Vagina (tissue), 2 donors: ENCODE results near the gene PLAAT4. TPM values are rescaled to one million over a fixed set of nuclear protein-coding genes. Genes with fewer than 3 reads are reported as not detected.

ENCODE experiments used
- DNase-seq, 2 donors: peaks; one replicate each; pipeline ENCODE4 v3.0.0-alpha.2; 2017; ENCODE audit errors: extremely low spot score in 2 of 2
- H3K27ac ChIP-seq: fragments of 200-600 bp; sonication (generic); one replicate; pipeline ENCODE4 v1.5.1; 2019
- H3K27me3 ChIP-seq: fragments of 200-600 bp; sonication (generic); one replicate; pipeline ENCODE4 v1.5.1; 2019
- H3K36me3 ChIP-seq, 2 donors: fragments of 200-600 bp; sonication (generic); one replicate each; pipeline ENCODE4 v1.5.1; 2017 to 2019
- H3K4me1 ChIP-seq: fragments of 200-600 bp; sonication (generic); one replicate; pipeline ENCODE4 v1.5.1; 2019
- H3K4me3 ChIP-seq, 2 donors: fragments of 200-600 bp; sonication (generic); 1 replicate in 1 of 2; 2 replicates in 1 of 2; pipeline ENCODE4 v1.5.1; 2016 to 2019
- H3K9me3 ChIP-seq: fragments of 200-600 bp; sonication (generic); one replicate; pipeline ENCODE4 v1.5.1; 2019
- CTCF ChIP-seq, 3 experiments: fragments of 450-650 bp in 2 of 3; fragments of 200-600 bp in 1 of 3; sonication (generic) in 1 of 3; IDR thresholded peaks; one replicate each; pipeline ENCODE4 v1.5.1; 2017 to 2019; ENCODE audit warnings: antibody characterized with exemption in 3 of 3, mild to moderate bottlenecking in 2 of 3, moderate library complexity in 2 of 3
- POLR2A ChIP-seq, 2 donors: fragments of 450-650 bp; IDR thresholded peaks; one replicate each; pipeline ENCODE4 v1.6.1; 2017; ENCODE audit warnings: antibody characterized with exemption in 2 of 2, mild to moderate bottlenecking in 2 of 2, moderate library complexity in 2 of 2
- POLR2AphosphoS5 ChIP-seq, 2 donors: sonication (generic); formaldehyde crosslinking; IDR thresholded peaks; one replicate each; pipeline ENCODE4 v1.9.0; 2017; ENCODE audit warnings: antibody characterized with exemption in 2 of 2, mild to moderate bottlenecking in 2 of 2, low read depth in 1 of 2; ENCODE audit not compliant: insufficient read depth in 1 of 2
- intact Hi-C: fragments of 100-400 bp; cut with DNase I; formaldehyde crosslinking; loops from one replicate; pipeline ENCODE4 v1.15.1; 2023
- total RNA-seq: library from RNA; depleted of rRNA; stranded (reverse); fragments of >200 nt; gene quantifications from one replicate; pipeline ENCODE4 v1.2.3, GENCODE V29; 2016

Gene PLAAT4
- total RNA-seq, 1 donor from 2014 or later: 43.5 TPM

GRCh38 chr11:63508745-63509144, 27.9 kb upstream of the PLAAT4 start:
- intact Hi-C loops: no loop called here
- H3K4me1 ChIP-seq: no peaks in the 10 kb centered on the region
- H3K36me3 ChIP-seq: no peaks in the 10 kb centered on the region
- H3K4me3 ChIP-seq: no peak overlapping the region
- no peaks in the 10 kb centered on the region for H3K27me3 ChIP-seq
- TF ChIP-seq POLR2AphosphoS5 (IDR thresholded peaks at IDR 0.05; ENCODE audit: insufficient read depth in 1 of 2, low read depth in 1 of 2) (no peak), CTCF (IDR thresholded peaks at IDR 0.05) (no peak), POLR2A (IDR thresholded peaks at IDR 0.05) (no peak)
- H3K9me3 ChIP-seq: no peaks in the 10 kb centered on the region
- DNase-seq: no peak
- H3K27ac ChIP-seq: no peak overlapping the region

GRCh38 chr11:63510360-63511047, 26.1 kb upstream of the PLAAT4 start:
- H3K4me1 ChIP-seq: no peaks in the 10 kb centered on the region
- intact Hi-C loops: no loop called here
- no peaks in the 10 kb centered on the region for H3K36me3 ChIP-seq
- H3K27me3 ChIP-seq: no peaks in the 10 kb centered on the region
- TF ChIP-seq CTCF (IDR thresholded peaks at IDR 0.05) (no peak), POLR2A (IDR thresholded peaks at IDR 0.05) (no peak), POLR2AphosphoS5 (IDR thresholded peaks at IDR 0.05; ENCODE audit: insufficient read depth in 1 of 2, low read depth in 1 of 2) (no peak)
- H3K9me3 ChIP-seq: no peaks in the 10 kb centered on the region
- H3K4me3 ChIP-seq: no peak overlapping the region
- no peak for DNase-seq
- H3K27ac ChIP-seq: peak overlapping the region; percentile 1

GRCh38 chr11:63511048-63511748, 25.4 kb upstream of the PLAAT4 start:
- TF ChIP-seq POLR2AphosphoS5 (IDR thresholded peaks at IDR 0.05; ENCODE audit: insufficient read depth in 1 of 2, low read depth in 1 of 2): no peak
- no peak for TF ChIP-seq POLR2A (IDR thresholded peaks at IDR 0.05)
- no peak for TF ChIP-seq CTCF (IDR thresholded peaks at IDR 0.05)
- intact Hi-C loops: no loop called here
- Histone ChIP-seq H3K9me3 (no peaks in the 10 kb centered on the region), H3K27me3 (no peaks in the 10 kb centered on the region), H3K27ac (no peak overlapping the region), H3K4me3 (no peak overlapping the region), H3K36me3 (no peaks in the 10 kb centered on the region), H3K4me1 (no peaks in the 10 kb centered on the region)
- no peak for DNase-seq

GRCh38 chr11:63512816-63513215, 23.8 kb upstream of the PLAAT4 start:
- no peak overlapping the region for H3K27ac ChIP-seq
- intact Hi-C loops: no loop called here

More at GRCh38 chr11:63512816-63513215, 23.8 kb upstream of the PLAAT4 start:
- Histone ChIP-seq H3K4me3 (no peak overlapping the region), H3K9me3 (no peaks in the 10 kb centered on the region), H3K36me3 (no peaks in the 10 kb centered on the region), H3K27me3 (no peaks in the 10 kb centered on the region), H3K4me1 (no peaks in the 10 kb centered on the region)
- TF ChIP-seq POLR2AphosphoS5 (IDR thresholded peaks at IDR 0.05; ENCODE audit: insufficient read depth in 1 of 2, low read depth in 1 of 2) (no peak), CTCF (IDR thresholded peaks at IDR 0.05) (no peak), POLR2A (IDR thresholded peaks at IDR 0.05) (no peak)
- DNase-seq: no peak
